Measurements from ENCODE around the gene NCLN.

DNA sequence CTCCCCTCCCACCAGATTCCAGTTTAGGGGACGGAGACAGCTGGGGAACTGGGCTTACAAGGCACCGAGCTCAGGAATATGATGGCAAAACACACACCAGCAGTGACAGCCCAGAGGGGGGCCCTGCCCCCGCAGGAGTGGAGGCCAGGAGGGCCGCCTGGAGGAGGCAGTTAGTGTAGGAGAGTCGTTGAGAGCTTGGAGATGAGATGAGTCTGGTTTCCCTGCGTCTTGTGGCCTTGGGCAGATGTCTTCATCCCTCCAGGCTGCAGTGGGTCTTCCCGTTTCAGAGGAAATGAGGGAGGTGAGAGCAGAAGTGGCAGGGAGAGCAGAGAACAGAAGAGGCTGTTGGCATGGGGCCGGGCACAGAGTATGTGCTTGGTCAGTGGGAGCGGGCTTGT lies 43.6 kb downstream of the NCLN start:
- no peak for TF ChIP-seq CTCF (IDR thresholded peaks at IDR 0.05)
- no peak for TF ChIP-seq POLR2A (IDR thresholded peaks at IDR 0.05)
- no peak for TF ChIP-seq POLR2AphosphoS5 (IDR thresholded peaks at IDR 0.05)
